Mesenchymal stem cell (in vitro differentiated cells and primary cell): ENCODE measurements around the gene MYO1D.

Source experiments
- DNase-seq: peaks from one replicate; pipeline ENCODE4 v3.0.0-alpha.2; 2013
- H2AFZ ChIP-seq: one replicate; pipeline ENCODE4 v1.6.1; 2013; ENCODE audit warnings: low read depth, mild to moderate bottlenecking, control low read depth, inconsistent platforms, low read length, moderate library complexity
- H2AK5ac ChIP-seq: 2 replicates; pipeline ENCODE4 v1.6.1; 2013; ENCODE audit warnings: low read length, moderate library complexity, mild to moderate bottlenecking, inconsistent platforms; ENCODE audit not compliant: severe bottlenecking
- H2BK120ac ChIP-seq: one replicate; pipeline ENCODE4 v1.6.1; 2013; ENCODE audit warnings: low read depth, mild to moderate bottlenecking, inconsistent platforms, low read length, moderate library complexity
- H2BK12ac ChIP-seq, 2 experiments: one replicate each; pipeline ENCODE4 v1.6.1; 2013; ENCODE audit warnings: inconsistent platforms in 2 of 2, low read length in 2 of 2, mild to moderate bottlenecking in 2 of 2, moderate library complexity in 2 of 2, control low read depth in 1 of 2
- H2BK15ac ChIP-seq: one replicate; pipeline ENCODE4 v1.6.1; 2013; ENCODE audit warnings: mild to moderate bottlenecking, low read depth, inconsistent platforms; ENCODE audit not compliant: poor library complexity, severe bottlenecking
- H2BK5ac ChIP-seq: 2 replicates; pipeline ENCODE4 v1.6.1; 2013; ENCODE audit warnings: low read depth, mild to moderate bottlenecking, low read length, control low read depth, inconsistent platforms; ENCODE audit not compliant: poor library complexity, severe bottlenecking
- H3K14ac ChIP-seq, 2 experiments: one replicate each; pipeline ENCODE4 v1.6.1; 2013; ENCODE audit warnings: inconsistent platforms in 2 of 2, low read length in 2 of 2, control low read depth in 1 of 2, mild to moderate bottlenecking in 1 of 2, moderate library complexity in 1 of 2
- H3K18ac ChIP-seq, 2 experiments: one replicate each; pipeline ENCODE4 v1.6.1; 2013; ENCODE audit warnings: inconsistent platforms in 2 of 2, low read length in 2 of 2, control low read depth in 1 of 2, low read depth in 1 of 2, mild to moderate bottlenecking in 1 of 2
- H3K23ac ChIP-seq, 2 experiments: one replicate each; pipeline ENCODE4 v1.6.1; 2013; ENCODE audit warnings: inconsistent platforms in 2 of 2, low read length in 2 of 2, mild to moderate bottlenecking in 2 of 2, moderate library complexity in 2 of 2, control low read depth in 1 of 2
- H3K27ac ChIP-seq: 2 replicates; pipeline ENCODE4 v1.5.1; 2013; ENCODE audit warnings: mild to moderate bottlenecking, moderate library complexity, low read length, control low read depth, inconsistent platforms; ENCODE audit not compliant: poor library complexity, severe bottlenecking
- H3K27me3 ChIP-seq, 2 experiments: 2 replicates each; pipeline versions ENCODE4 v1.6.1 to v1.7.0; 2013; ENCODE audit warnings: low read length in 2 of 2, mild to moderate bottlenecking in 2 of 2, moderate library complexity in 2 of 2, control low read depth in 1 of 2, inconsistent platforms in 1 of 2; ENCODE audit not compliant: control insufficient read depth in 1 of 2, insufficient read depth in 1 of 2
- H3K36me3 ChIP-seq, 2 experiments: 2 replicates each; pipeline versions ENCODE4 v1.6.1 to v1.7.0; 2013; ENCODE audit warnings: low read length in 2 of 2, control low read depth in 1 of 2, inconsistent platforms in 1 of 2, low read depth in 1 of 2, mild to moderate bottlenecking in 1 of 2; ENCODE audit not compliant: insufficient read depth in 2 of 2, control insufficient read depth in 1 of 2
- H3K4ac ChIP-seq, 2 experiments: one replicate each; pipeline ENCODE4 v1.6.1; 2013; ENCODE audit warnings: inconsistent platforms in 2 of 2, low read length in 2 of 2, mild to moderate bottlenecking in 2 of 2, moderate library complexity in 2 of 2, control low read depth in 1 of 2, low read depth in 1 of 2
- H3K4me1 ChIP-seq: 2 replicates; pipeline ENCODE4 v1.6.1; 2013; ENCODE audit warnings: low read depth, low read length, control low read depth; ENCODE audit not compliant: control insufficient read depth, insufficient read depth
- H3K4me2 ChIP-seq: 2 replicates; pipeline ENCODE4 v1.6.1; 2013; ENCODE audit warnings: low read length, mild to moderate bottlenecking, inconsistent platforms; ENCODE audit not compliant: poor library complexity, severe bottlenecking
- H3K4me3 ChIP-seq, 2 experiments: 2 replicates each; pipeline versions ENCODE4 v1.5.1 to v1.7.0; 2013; ENCODE audit warnings: low read length in 2 of 2, mild to moderate bottlenecking in 2 of 2, control low read depth in 1 of 2, low read depth in 1 of 2; ENCODE audit not compliant: insufficient read depth in 1 of 2
- H3K79me1 ChIP-seq: replicated peaks from 2 replicates; pipeline ENCODE4 v1.6.1; 2013; ENCODE audit warnings: mild to moderate bottlenecking, control low read depth, low read length, inconsistent platforms; ENCODE audit not compliant: poor library complexity, severe bottlenecking
- H3K9ac ChIP-seq: 2 replicates; pipeline ENCODE4 v1.7.0; 2013; ENCODE audit warnings: mild to moderate bottlenecking, low read length, moderate library complexity
- H3K9me3 ChIP-seq: 2 replicates; pipeline ENCODE4 v1.7.0; 2013; ENCODE audit warnings: mild to moderate bottlenecking, low read length; ENCODE audit not compliant: control insufficient read depth
- H4K8ac ChIP-seq: one replicate; pipeline ENCODE4 v1.6.1; 2013; ENCODE audit warnings: inconsistent platforms, mild to moderate bottlenecking, low read length, moderate library complexity
- H4K91ac ChIP-seq: one replicate; pipeline ENCODE4 v1.6.1; 2013; ENCODE audit warnings: mild to moderate bottlenecking, low read length, inconsistent platforms
- WGBS: methylation state at CpG from one replicate; pipeline ENCODE4 v1.1.7; 2013; ENCODE audit warnings: mixed read lengths; 5-methylcytosine and 5-hydroxymethylcytosine counted together

Gene MYO1D

GRCh38 chr17:32854207-32854606 lies 22.7 kb downstream of the MYO1D start:
- no peak overlapping the region for H2BK15ac ChIP-seq
- no peak overlapping the region for H3K4me2 ChIP-seq
- no peak overlapping the region for H3K18ac ChIP-seq
- H3K14ac ChIP-seq: no peak overlapping the region
- H2BK12ac ChIP-seq: no peak overlapping the region
- no peak overlapping the region for H3K4ac ChIP-seq
- H3K36me3 ChIP-seq: peaks cover 0 to 4% of the 10 kb centered on the region in 2 experiments
- no peak overlapping the region for H2AFZ ChIP-seq
- H4K8ac ChIP-seq: no peak overlapping the region
- H3K79me1 ChIP-seq: no peaks in the 10 kb centered on the region
- no peak overlapping the region for H3K9ac ChIP-seq
- H3K4me3 ChIP-seq: no peak overlapping the region
- no peak for DNase-seq
- WGBS: 100% methylated on average over 1 of the region's 1 CpG
- no peak overlapping the region for H2BK5ac ChIP-seq
- H3K4me1 ChIP-seq: no peaks in the 10 kb centered on the region
- no peak overlapping the region for H2AK5ac ChIP-seq
- H2BK120ac ChIP-seq: no peak overlapping the region
- H3K9me3 ChIP-seq: no peaks in the 10 kb centered on the region
- H3K23ac ChIP-seq: no peak overlapping the region
- no peaks in the 10 kb centered on the region for H3K27me3 ChIP-seq
- H3K27ac ChIP-seq: no peak overlapping the region
- no peak overlapping the region for H4K91ac ChIP-seq

GRCh38 chr17:32852811-32853210 lies 24.1 kb downstream of the MYO1D start:
- Histone ChIP-seq H2BK5ac (no peak overlapping the region), H3K4me2 (no peak overlapping the region), H2AK5ac (no peak overlapping the region)

GRCh38 chr17:32849879-32850278 lies 27.0 kb downstream of the MYO1D start:
- no peak for DNase-seq
- WGBS: 100% methylated on average over 1 of the region's 1 CpG

More at GRCh38 chr17:32852811-32853210, 24.1 kb downstream of the MYO1D start:
- H3K27me3 ChIP-seq: no peaks in the 10 kb centered on the region
- H3K18ac ChIP-seq: no peak overlapping the region
- no peaks in the 10 kb centered on the region for H3K9me3 ChIP-seq
- no peak overlapping the region for H3K23ac ChIP-seq
- no peak overlapping the region for H2AFZ ChIP-seq
- no peak overlapping the region for H2BK12ac ChIP-seq
- H2BK15ac ChIP-seq: no peak overlapping the region
- no peak overlapping the region for H3K4me3 ChIP-seq
- no peaks in the 10 kb centered on the region for H3K79me1 ChIP-seq
- H4K8ac ChIP-seq: no peak overlapping the region
- no peak for DNase-seq
- no peak overlapping the region for H3K4ac ChIP-seq
- H3K4me1 ChIP-seq: no peaks in the 10 kb centered on the region
- H4K91ac ChIP-seq: no peak overlapping the region
- 89% methylated on average over 3 of the region's 3 CpGs for WGBS
- no peak overlapping the region for H3K27ac ChIP-seq
- no peak overlapping the region for H2BK120ac ChIP-seq
- H3K36me3 ChIP-seq: peaks cover 0 to 4% of the 10 kb centered on the region in 2 experiments
- H3K14ac ChIP-seq: no peak overlapping the region
- H3K9ac ChIP-seq: no peak overlapping the region

GRCh38 chr17:32847977-32848376 lies 28.9 kb downstream of the MYO1D start:
- Histone ChIP-seq H3K18ac (no peak overlapping the region), H3K9ac (no peak overlapping the region), H3K23ac (no peak overlapping the region), H3K14ac (no peak overlapping the region), H2AFZ (no peak overlapping the region), H2BK120ac (no peak overlapping the region), H3K4me3 (no peak overlapping the region), H2AK5ac (no peak overlapping the region), H3K4me2 (no peak overlapping the region), H2BK12ac (no peak overlapping the region), H3K79me1 (no peaks in the 10 kb centered on the region), H3K9me3 (no peaks in the 10 kb centered on the region), H3K4ac (no peak overlapping the region), H3K27ac (no peak overlapping the region), H4K8ac (no peak overlapping the region), H3K27me3 (no peaks in the 10 kb centered on the region), H3K4me1 (no peaks in the 10 kb centered on the region), H3K36me3 (no peaks in the 10 kb centered on the region), H4K91ac (no peak overlapping the region), H2BK15ac (no peak overlapping the region), H2BK5ac (no peak overlapping the region)
- DNase-seq: no peak
- WGBS: 73% methylated on average over 1 of the region's 2 CpGs

More at GRCh38 chr17:32849879-32850278, 27.0 kb downstream of the MYO1D start:
- Histone ChIP-seq H3K14ac (no peak overlapping the region), H2BK15ac (no peak overlapping the region), H2BK120ac (no peak overlapping the region), H3K36me3 (peaks cover 0 to 3% of the 10 kb centered on the region in 2 experiments), H4K91ac (no peak overlapping the region), H4K8ac (no peak overlapping the region), H3K9ac (no peak overlapping the region), H2AFZ (no peak overlapping the region), H3K4ac (no peak overlapping the region), H3K23ac (no peak overlapping the region), H3K18ac (no peak overlapping the region), H3K9me3 (no peaks in the 10 kb centered on the region), H2BK5ac (no peak overlapping the region), H3K4me3 (no peak overlapping the region), H3K4me2 (no peak overlapping the region), H3K79me1 (no peaks in the 10 kb centered on the region), H3K27me3 (no peaks in the 10 kb centered on the region), H3K4me1 (no peaks in the 10 kb centered on the region), H2AK5ac (no peak overlapping the region), H3K27ac (no peak overlapping the region), H2BK12ac (no peak overlapping the region)
